Measurements from ENCODE around the gene VPS26A. TPM values are rescaled to one million over a fixed set of nuclear protein-coding genes. Genes with fewer than 3 reads are reported as not detected.

The VPS26A gene
- total and polyA plus RNA-seq, 2 donors (not counting 1 experiment from before 2014, with no cell fraction given) = 44.1 to 57.1 TPM

- H4K20me1 ChIP-seq (ENCODE audit: control insufficient read depth, extremely low read depth, insufficient read depth, low read length) = no peaks in the 10 kb centered on the region
- H3K4me2 ChIP-seq (ENCODE audit: extremely low read depth, insufficient read depth, low read length) = no peak overlapping the region
- no peak overlapping the region for H2AFZ ChIP-seq (ENCODE audit: low read length)
- no peak overlapping the region for H3K4me3 ChIP-seq (replicated peaks in 1 of 4; ENCODE audit: control extremely low read depth in 1 of 4, insufficient read depth in 1 of 4, low read depth in 3 of 4, low read length in 4 of 4)
- H3K9ac ChIP-seq (ENCODE audit: insufficient read depth, low read length) = no peak overlapping the region
- DNase-seq (ENCODE audit: low read depth in 2 of 2) = no peak
- H3K27ac ChIP-seq (ENCODE audit: insufficient read depth, low read length) = no peak overlapping the region
- no peaks in the 10 kb centered on the region for H3K36me3 ChIP-seq (ENCODE audit: control insufficient read depth, insufficient read depth, low read length)
- TF ChIP-seq CTCF (conservative IDR thresholded peaks at IDR 0.05 in 1 of 2, IDR thresholded peaks at IDR 0.05 in 1 of 2; ENCODE audit: low read depth in 1 of 2, low read length in 2 of 2) (no peak), EZH2 (IDR thresholded peaks at IDR 0.05; ENCODE audit: low read length, missing control alignments) (no peak)
- no peaks in the 10 kb centered on the region for H3K4me1 ChIP-seq (ENCODE audit: control insufficient read depth, extremely low read depth, insufficient read depth, low read length)
- H3K9me3 ChIP-seq (ENCODE audit: control insufficient read depth, insufficient read depth, low read depth, low read length) = no peaks in the 10 kb centered on the region
- peaks cover 11% of the 10 kb centered on the region for H3K27me3 ChIP-seq (ENCODE audit: control insufficient read depth, insufficient read depth, low read length)
- H3K79me2 ChIP-seq (ENCODE audit: control insufficient read depth, insufficient read depth, low read length) = no peaks in the 10 kb centered on the region
Observed at GRCh38 chr10:69107176-69107490, 16.8 kb upstream of the VPS26A start.

GRCh38 chr10:69107699-69108098 lies 16.3 kb upstream of the VPS26A start:
- TF ChIP-seq CTCF (conservative IDR thresholded peaks at IDR 0.05 in 1 of 2, IDR thresholded peaks at IDR 0.05 in 1 of 2; ENCODE audit: low read depth in 1 of 2, low read length in 2 of 2) (no peak), EZH2 (IDR thresholded peaks at IDR 0.05; ENCODE audit: low read length, missing control alignments) (no peak)
- Histone ChIP-seq H3K27ac (ENCODE audit: insufficient read depth, low read length) (no peak overlapping the region), H3K9ac (ENCODE audit: insufficient read depth, low read length) (no peak overlapping the region), H3K4me2 (ENCODE audit: extremely low read depth, insufficient read depth, low read length) (no peak overlapping the region), H3K9me3 (ENCODE audit: control insufficient read depth, insufficient read depth, low read depth, low read length) (no peaks in the 10 kb centered on the region), H3K36me3 (ENCODE audit: control insufficient read depth, insufficient read depth, low read length) (no peaks in the 10 kb centered on the region), H3K4me3 (replicated peaks in 1 of 4; ENCODE audit: control extremely low read depth in 1 of 4, insufficient read depth in 1 of 4, low read depth in 3 of 4, low read length in 4 of 4) (no peak overlapping the region), H4K20me1 (ENCODE audit: control insufficient read depth, extremely low read depth, insufficient read depth, low read length) (no peaks in the 10 kb centered on the region), H2AFZ (ENCODE audit: low read length) (no peak overlapping the region), H3K27me3 (ENCODE audit: control insufficient read depth, insufficient read depth, low read length) (peaks cover 14% of the 10 kb centered on the region), H3K79me2 (ENCODE audit: control insufficient read depth, insufficient read depth, low read length) (no peaks in the 10 kb centered on the region), H3K4me1 (ENCODE audit: control insufficient read depth, extremely low read depth, insufficient read depth, low read length) (no peaks in the 10 kb centered on the region)
- DNase-seq (ENCODE audit: low read depth in 2 of 2) = no peak

- no peak overlapping the region for H3K4me2 ChIP-seq (ENCODE audit: extremely low read depth, insufficient read depth, low read length)
- no peak overlapping the region for H3K9ac ChIP-seq (ENCODE audit: insufficient read depth, low read length)
- H3K79me2 ChIP-seq (ENCODE audit: control insufficient read depth, insufficient read depth, low read length) = peaks cover 8% of the 10 kb centered on the region
- H3K9me3 ChIP-seq (ENCODE audit: control insufficient read depth, insufficient read depth, low read depth, low read length) = no peaks in the 10 kb centered on the region
- H3K4me1 ChIP-seq (ENCODE audit: control insufficient read depth, extremely low read depth, insufficient read depth, low read length) = no peaks in the 10 kb centered on the region
- H2AFZ ChIP-seq (ENCODE audit: low read length) = no peak overlapping the region
- TF ChIP-seq EZH2 (IDR thresholded peaks at IDR 0.05; ENCODE audit: low read length, missing control alignments) (no peak), CTCF (conservative IDR thresholded peaks at IDR 0.05 in 1 of 2, IDR thresholded peaks at IDR 0.05 in 1 of 2; ENCODE audit: low read depth in 1 of 2, low read length in 2 of 2) (no peak)
- H3K27ac ChIP-seq (ENCODE audit: insufficient read depth, low read length) = no peak overlapping the region
- no peak overlapping the region for H3K4me3 ChIP-seq (replicated peaks in 1 of 4; ENCODE audit: control extremely low read depth in 1 of 4, insufficient read depth in 1 of 4, low read depth in 3 of 4, low read length in 4 of 4)
- no peaks in the 10 kb centered on the region for H3K36me3 ChIP-seq (ENCODE audit: control insufficient read depth, insufficient read depth, low read length)
- DNase-seq (ENCODE audit: low read depth in 2 of 2) = peak in 1 of 2 donors; percentile 6
- H4K20me1 ChIP-seq (ENCODE audit: control insufficient read depth, extremely low read depth, insufficient read depth, low read length) = no peaks in the 10 kb centered on the region
- peaks cover 6% of the 10 kb centered on the region for H3K27me3 ChIP-seq (ENCODE audit: control insufficient read depth, insufficient read depth, low read length)
Observed at GRCh38 chr10:69119896-69120295, 4.1 kb upstream of the VPS26A start.

All from fibroblast of lung (primary cell).